Adipocyte (in vitro differentiated cells): ENCODE data around the gene CHSY3.
A peak's percentile ranks its signal among the peaks of the same experiment; 100 is the strongest.

ENCODE experiments used
- DNase-seq: peaks from one replicate; pipeline ENCODE4 v3.0.0-alpha.2; 2015; ENCODE audit warnings: low read depth
- H3K27me3 ChIP-seq: replicated peaks from 2 replicates; pipeline ENCODE4 v1.7.0; 2013; ENCODE audit warnings: mild to moderate bottlenecking, low read length, moderate library complexity; ENCODE audit not compliant: control insufficient read depth, insufficient read depth
- H3K36me3 ChIP-seq: 2 replicates; pipeline ENCODE4 v1.7.0; 2013; ENCODE audit warnings: low read length, mild to moderate bottlenecking, moderate library complexity; ENCODE audit not compliant: control insufficient read depth, insufficient read depth, severe bottlenecking
- H3K4me1 ChIP-seq: 2 replicates; pipeline ENCODE4 v1.7.0; 2013; ENCODE audit warnings: mild to moderate bottlenecking, low read length, moderate library complexity; ENCODE audit not compliant: control insufficient read depth, insufficient read depth
- H3K4me3 ChIP-seq: 2 replicates; pipeline ENCODE4 v1.7.0; 2013; ENCODE audit warnings: mild to moderate bottlenecking, low read length, moderate library complexity
- H3K9ac ChIP-seq: 2 replicates; pipeline ENCODE4 v1.7.0; 2013; ENCODE audit warnings: mild to moderate bottlenecking, low read length, moderate library complexity
- H3K9me3 ChIP-seq: 2 replicates; pipeline ENCODE4 v1.7.0; 2013; ENCODE audit warnings: mild to moderate bottlenecking, low read length, moderate library complexity; ENCODE audit not compliant: control insufficient read depth

The CHSY3 gene

DNA sequence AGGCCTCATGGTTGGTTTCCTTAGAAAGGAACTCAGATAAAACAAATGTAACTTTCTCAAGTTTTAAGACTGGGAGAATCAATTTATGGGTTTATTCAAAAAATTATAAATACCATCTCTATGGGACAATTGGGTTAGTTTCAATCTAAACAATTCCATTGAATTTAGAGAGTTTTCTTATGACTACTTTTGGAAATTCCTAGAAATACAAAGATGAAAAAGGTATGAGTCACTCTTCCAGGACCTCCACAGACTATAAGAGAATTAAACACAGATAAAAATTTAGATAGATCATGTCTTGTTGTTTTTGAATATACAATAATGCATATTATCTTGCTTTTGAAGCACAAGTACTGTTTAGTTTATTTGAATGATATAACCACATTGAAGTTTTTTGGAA is 188.7 kb downstream of the CHSY3 start:
- Histone ChIP-seq H3K27me3 (no peaks in the 10 kb centered on the region), H3K9ac (no peak overlapping the region), H3K4me1 (no peaks in the 10 kb centered on the region), H3K4me3 (no peak overlapping the region), H3K36me3 (no peaks in the 10 kb centered on the region), H3K9me3 (peaks cover 7% of the 10 kb centered on the region)
- DNase-seq = peak; percentile 14

- Histone ChIP-seq H3K27me3 (no peaks in the 10 kb centered on the region), H3K4me1 (no peaks in the 10 kb centered on the region), H3K9me3 (peaks cover 7% of the 10 kb centered on the region), H3K4me3 (no peak overlapping the region), H3K36me3 (no peaks in the 10 kb centered on the region), H3K9ac (no peak overlapping the region)
- no peak for DNase-seq
Measured at GRCh38 chr5:130096483-130096882, 192.2 kb downstream of the CHSY3 start.

GRCh38 chr5:130099008-130099407 is 194.7 kb downstream of the CHSY3 start:
- DNase-seq = no peak
- Histone ChIP-seq H3K4me1 (no peaks in the 10 kb centered on the region), H3K4me3 (no peak overlapping the region), H3K27me3 (no peaks in the 10 kb centered on the region), H3K9ac (no peak overlapping the region), H3K9me3 (no peaks in the 10 kb centered on the region), H3K36me3 (no peaks in the 10 kb centered on the region)

- no peak overlapping the region for H3K4me3 ChIP-seq
- H3K4me1 ChIP-seq = peaks cover 6% of the 10 kb centered on the region
- H3K9ac ChIP-seq = no peak overlapping the region
Measured at GRCh38 chr5:130102375-130102774, 198.1 kb downstream of the CHSY3 start.

DNA sequence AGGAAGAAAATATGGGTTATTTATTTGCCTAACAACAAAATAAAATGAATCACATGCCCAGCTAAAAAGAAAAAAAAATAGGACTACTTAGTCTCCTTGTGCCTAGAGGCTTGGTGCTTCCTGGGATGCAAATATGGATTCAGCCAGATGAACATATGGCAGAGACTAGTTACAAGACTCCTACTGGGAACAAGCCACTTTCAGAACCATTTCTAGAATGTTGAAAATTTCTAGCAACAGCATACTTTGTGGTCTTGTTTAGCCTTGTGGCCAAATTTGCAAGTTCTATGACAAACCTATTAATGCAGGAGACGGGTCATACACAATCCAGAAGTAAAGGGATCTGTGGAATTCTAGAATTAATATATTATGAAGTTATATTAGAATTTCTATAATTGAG is 198.7 kb downstream of the CHSY3 start:
- Histone ChIP-seq H3K4me1 (peaks cover 6% of the 10 kb centered on the region), H3K36me3 (no peaks in the 10 kb centered on the region), H3K9ac (no peak overlapping the region), H3K4me3 (no peak overlapping the region), H3K9me3 (no peaks in the 10 kb centered on the region), H3K27me3 (no peaks in the 10 kb centered on the region)
- no peak for DNase-seq

More at GRCh38 chr5:130102375-130102774, 198.1 kb downstream of the CHSY3 start:
- H3K27me3 ChIP-seq = no peaks in the 10 kb centered on the region
- DNase-seq = no peak
- no peaks in the 10 kb centered on the region for H3K36me3 ChIP-seq
- no peaks in the 10 kb centered on the region for H3K9me3 ChIP-seq

GRCh38 chr5:130104895-130105688 is 200.8 kb downstream of the CHSY3 start:
- Histone ChIP-seq H3K27me3 (no peaks in the 10 kb centered on the region), H3K36me3 (no peaks in the 10 kb centered on the region), H3K9me3 (no peaks in the 10 kb centered on the region), H3K4me1 (peaks cover 7% of the 10 kb centered on the region), H3K4me3 (no peak overlapping the region), H3K9ac (no peak overlapping the region)
- DNase-seq = peak; percentile 66

GRCh38 chr5:130106480-130106879 is 202.2 kb downstream of the CHSY3 start:
- Histone ChIP-seq H3K4me3 (no peak overlapping the region), H3K27me3 (no peaks in the 10 kb centered on the region), H3K4me1 (peaks cover 12% of the 10 kb centered on the region), H3K9ac (no peak overlapping the region), H3K9me3 (no peaks in the 10 kb centered on the region), H3K36me3 (no peaks in the 10 kb centered on the region)
- no peak for DNase-seq

- H3K9me3 ChIP-seq = no peaks in the 10 kb centered on the region
- H3K9ac ChIP-seq = no peak overlapping the region
- no peaks in the 10 kb centered on the region for H3K36me3 ChIP-seq
Measured at GRCh38 chr5:130109152-130109551, 204.9 kb downstream of the CHSY3 start.

GRCh38 chr5:130110328-130110727 is 206.1 kb downstream of the CHSY3 start:
- Histone ChIP-seq H3K4me3 (no peak overlapping the region), H3K9me3 (no peaks in the 10 kb centered on the region), H3K36me3 (no peaks in the 10 kb centered on the region), H3K9ac (no peak overlapping the region), H3K4me1 (peaks cover 8% of the 10 kb centered on the region), H3K27me3 (no peaks in the 10 kb centered on the region)
- DNase-seq = peak; percentile 49

More at GRCh38 chr5:130109152-130109551, 204.9 kb downstream of the CHSY3 start:
- H3K4me3 ChIP-seq = no peak overlapping the region
- H3K4me1 ChIP-seq = peaks cover 12% of the 10 kb centered on the region
- no peaks in the 10 kb centered on the region for H3K27me3 ChIP-seq
- DNase-seq = peak; percentile 80

GRCh38 chr5:130111746-130112145 is 207.5 kb downstream of the CHSY3 start:
- no peak for DNase-seq
- Histone ChIP-seq H3K9me3 (no peaks in the 10 kb centered on the region), H3K4me3 (no peak overlapping the region), H3K4me1 (peaks cover 15% of the 10 kb centered on the region), H3K27me3 (no peaks in the 10 kb centered on the region), H3K36me3 (no peaks in the 10 kb centered on the region), H3K9ac (no peak overlapping the region)

GRCh38 chr5:130112246-130112645 is 208.0 kb downstream of the CHSY3 start:
- H3K4me1 ChIP-seq = peaks cover 15% of the 10 kb centered on the region
- H3K4me3 ChIP-seq = no peak overlapping the region
- H3K9ac ChIP-seq = no peak overlapping the region
- H3K9me3 ChIP-seq = no peaks in the 10 kb centered on the region
- H3K27me3 ChIP-seq = no peaks in the 10 kb centered on the region
- DNase-seq = no peak
- no peaks in the 10 kb centered on the region for H3K36me3 ChIP-seq

DNA sequence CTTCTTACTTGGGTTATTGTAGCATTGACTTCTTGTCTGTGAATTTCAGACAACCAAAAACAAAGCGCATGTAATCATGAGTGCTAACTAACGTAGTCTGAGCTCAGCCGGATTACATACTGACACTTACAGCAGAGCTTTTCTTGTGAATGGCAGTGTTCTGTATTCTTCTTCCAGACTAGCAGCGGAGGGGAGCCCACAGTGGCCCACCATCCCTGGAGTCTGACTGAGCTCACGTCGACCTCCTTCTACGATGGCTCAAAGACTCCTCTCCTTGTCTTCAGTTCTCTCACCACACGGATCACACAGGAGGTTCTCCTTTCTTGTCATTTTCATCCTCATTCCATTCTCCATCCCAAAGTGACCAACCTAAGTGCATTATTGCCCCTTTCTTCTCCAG is 211.4 kb downstream of the CHSY3 start:
- Histone ChIP-seq H3K36me3 (no peaks in the 10 kb centered on the region), H3K27me3 (no peaks in the 10 kb centered on the region), H3K4me3 (no peak overlapping the region), H3K4me1 (peaks cover 9% of the 10 kb centered on the region), H3K9ac (no peak overlapping the region), H3K9me3 (no peaks in the 10 kb centered on the region)
- no peak for DNase-seq
